Measurements from ENCODE around the gene SGF29.

DNA sequence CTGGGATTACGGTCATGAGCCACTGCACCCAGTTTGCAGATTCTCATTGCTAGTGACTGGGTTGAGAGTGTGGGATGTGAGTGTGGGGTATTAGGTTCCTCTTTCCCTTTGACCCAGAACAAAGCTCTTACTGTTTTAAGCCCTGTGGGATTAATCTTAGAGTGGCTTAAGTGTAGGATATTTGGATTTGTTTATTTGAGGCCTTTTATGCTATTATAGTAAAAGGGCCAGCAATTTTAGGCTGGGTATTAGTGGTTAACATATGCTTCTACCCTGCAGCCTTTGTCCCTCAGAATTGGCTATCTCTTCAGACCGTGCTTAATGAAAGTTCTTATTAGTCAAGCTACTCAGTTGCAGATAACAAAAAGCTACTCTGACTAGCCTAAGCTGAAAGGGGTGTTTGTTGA, 3.2 kb downstream of the SGF29 start:
- TF ChIP-seq ARNT (IDR thresholded peaks at IDR 0.05) (no peak), ZBTB1 (CRISPR knock-in tag; IDR thresholded peaks at IDR 0.05; ENCODE audit: borderline replicate concordance, low read depth) (no peak), ZNF695 (CRISPR knock-in tag; IDR thresholded peaks at IDR 0.05) (no peak)
